HepG2 (cell line): ENCODE results near the gene CCDC17. TPM values are rescaled to one million over a fixed set of nuclear protein-coding genes. Genes with fewer than 3 reads are reported as not detected.

ENCODE experiments used
- CBFB ChIP-seq: sonication (generic); formaldehyde crosslinking; IDR thresholded peaks from 2 replicates; pipeline ENCODE4 v1.4.0; 2020; ENCODE audit warnings: missing genetic modification reagents
- KAT8 ChIP-seq: IDR thresholded peaks from 2 replicates; pipeline ENCODE4 v1.6.1; 2016; ENCODE audit warnings: missing genetic modification reagents, missing compliant biosample characterization
- KDM1A ChIP-seq: IDR thresholded peaks from 2 replicates; pipeline ENCODE4 v1.6.1; 2016; ENCODE audit warnings: missing compliant biosample characterization
- RAD51 ChIP-seq: fragments of 450-650 bp; IDR thresholded peaks from 2 replicates; pipeline ENCODE4 v1.6.1; 2016; ENCODE audit warnings: borderline replicate concordance
- RBFOX2 ChIP-seq: fragments of 200-400 bp; formaldehyde crosslinking; IDR thresholded peaks from 2 replicates; pipeline ENCODE4 v1.6.1; 2017; ENCODE audit warnings: low read depth, mild to moderate bottlenecking, low read length
- SALL2 ChIP-seq: sonication (generic); formaldehyde crosslinking; IDR thresholded peaks from 2 replicates; pipeline ENCODE4 v1.8.1; 2023; ENCODE audit warnings: mild to moderate bottlenecking, missing genetic modification reagents, inconsistent platforms
- SMAD1 ChIP-seq: sonication (generic); formaldehyde crosslinking; IDR thresholded peaks from 2 replicates; pipeline ENCODE4 v1.4.0; 2020; ENCODE audit warnings: missing genetic modification reagents, low read depth, mild to moderate bottlenecking, borderline replicate concordance
- SYNCRIP ChIP-seq: fragments of 200-400 bp; formaldehyde crosslinking; IDR thresholded peaks from 2 replicates; pipeline ENCODE4 v1.6.1; 2018; ENCODE audit warnings: mild to moderate bottlenecking, low read depth, low read length; ENCODE audit not compliant: insufficient read depth
- ZBTB38 ChIP-seq: sonication (generic); formaldehyde crosslinking; IDR thresholded peaks from 2 replicates; pipeline ENCODE4 v1.5.1; 2020; ENCODE audit warnings: mild to moderate bottlenecking, missing genetic modification reagents
- ZNF256 ChIP-seq: sonication (generic); formaldehyde crosslinking; conservative IDR thresholded peaks from 2 replicates; pipeline ENCODE4 v1.4.0; 2020; ENCODE audit warnings: missing genetic modification reagents
- ZNF530 ChIP-seq: sonication (generic); formaldehyde crosslinking; IDR thresholded peaks from 2 replicates; pipeline ENCODE4 v1.5.0; 2020; ENCODE audit warnings: low read depth, mild to moderate bottlenecking, missing genetic modification reagents
- ZNF543 ChIP-seq: sonication (generic); formaldehyde crosslinking; IDR thresholded peaks from 2 replicates; pipeline ENCODE4 v1.4.0; 2020; ENCODE audit warnings: mild to moderate bottlenecking, missing genetic modification reagents
- ZSCAN25 ChIP-seq: sonication (generic); formaldehyde crosslinking; IDR thresholded peaks from 2 replicates; pipeline ENCODE4 v1.8.0; 2022; ENCODE audit warnings: mild to moderate bottlenecking, missing genetic modification reagents
- polyA plus RNA-seq, 8 experiments: library from polyadenylated mRNA; depleted of rRNA in 3 of 8; stranded (reverse) in 7 of 8; unstranded in 1 of 8; fragments of >200 nt; fragmentation: Illumina TruSeq in 4 of 8; extraction: Trizol in 4 of 8; gene quantifications; 2 replicates each; pipeline versions ENCODE4 v1.2.1 to v1.2.3, GENCODE V29; 2011 to 2016; ENCODE audit warnings: low read depth in 4 of 8, missing spikeins in 1 of 8, mixed read lengths in 1 of 8; ENCODE audit not compliant: insufficient read depth in 1 of 8
- total RNA-seq, 5 experiments: library from RNA; depleted of rRNA; stranded (reverse); fragments of >200 nt; fragmentation: Illumina TruSeq; extraction: Trizol; gene quantifications; 2 replicates each; pipeline ENCODE4 v1.2.3, GENCODE V29; 2016; ENCODE audit warnings: low read depth in 1 of 5
- TF ChIP-seq, protein P1 (sequence below): IDR thresholded peaks from 2 replicates; pipeline ENCODE4 v1.6.1; 2016; ENCODE audit warnings: missing genetic modification reagents, missing compliant biosample characterization
- TF ChIP-seq, protein P2 (sequence below): sonication (generic); formaldehyde crosslinking; IDR thresholded peaks from 2 replicates; pipeline ENCODE4 v1.9.0; 2021; ENCODE audit warnings: missing genetic modification reagents, mild to moderate bottlenecking, borderline replicate concordance
- TF ChIP-seq, protein P3 (sequence below): IDR thresholded peaks from 2 replicates; pipeline ENCODE4 v1.6.1; 2016; ENCODE audit warnings: missing compliant biosample characterization, missing genetic modification reagents, borderline replicate concordance
- TF ChIP-seq, protein P4 (sequence below): sonication (generic); formaldehyde crosslinking; IDR thresholded peaks from 2 replicates; pipeline ENCODE4 v1.9.0; 2022; ENCODE audit warnings: low read depth, missing genetic modification reagents
- TF ChIP-seq, protein P5 (sequence below): sonication (generic); formaldehyde crosslinking; IDR thresholded peaks from 2 replicates; pipeline ENCODE4 v1.4.0; 2020; ENCODE audit warnings: missing genetic modification reagents
- TF ChIP-seq, protein P6 (sequence below): sonication (generic); formaldehyde crosslinking; IDR thresholded peaks from 2 replicates; pipeline ENCODE4 v1.4.0; 2020; ENCODE audit warnings: missing genetic modification reagents, borderline replicate concordance

CCDC17 gene
- total and polyA plus RNA-seq, 2 of the 13 experiments (the other 11 are each of a cell fraction or from before 2014, with no cell fraction given) = 1.5 to 3.3 TPM

DNA sequence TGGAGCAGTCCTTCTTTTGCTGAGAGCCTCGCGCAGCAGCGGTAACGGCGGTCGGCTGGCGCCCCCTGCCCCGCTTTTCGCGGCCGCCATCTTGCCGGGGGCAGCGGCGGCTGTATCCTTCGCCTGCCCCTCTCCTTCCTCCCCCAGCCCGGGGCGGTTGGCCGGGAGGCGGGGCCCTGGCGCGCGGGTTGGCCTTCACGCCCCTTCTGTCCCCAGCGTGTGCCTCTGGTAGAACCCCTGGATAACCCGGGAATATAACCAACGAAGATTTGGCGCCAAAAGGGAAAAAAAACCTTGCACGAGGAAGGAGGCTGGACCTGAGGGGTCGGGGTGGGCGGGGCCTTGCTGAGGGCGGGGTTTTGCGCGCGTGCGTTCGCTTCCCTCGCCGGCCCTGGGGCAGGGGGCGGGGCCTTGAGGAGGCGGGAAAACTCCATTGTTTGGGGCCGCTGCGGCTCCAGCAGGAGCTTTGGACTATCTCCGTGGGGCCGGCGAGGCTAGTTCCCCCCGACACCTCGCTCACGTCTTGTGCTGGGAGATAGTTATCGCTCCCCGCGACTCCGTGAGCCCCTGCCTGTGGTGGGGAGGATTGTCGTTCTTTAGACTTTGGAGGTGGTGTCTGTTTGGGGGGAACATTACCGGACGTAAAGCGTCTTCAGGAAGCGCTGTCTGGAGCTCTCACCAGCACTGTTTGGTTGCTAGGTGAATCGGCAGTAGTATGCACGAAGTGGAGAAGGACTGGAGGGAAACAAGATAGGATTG lies 39.3 kb downstream of the CCDC17 start (continued):
- TF ChIP-seq, protein P1, sequence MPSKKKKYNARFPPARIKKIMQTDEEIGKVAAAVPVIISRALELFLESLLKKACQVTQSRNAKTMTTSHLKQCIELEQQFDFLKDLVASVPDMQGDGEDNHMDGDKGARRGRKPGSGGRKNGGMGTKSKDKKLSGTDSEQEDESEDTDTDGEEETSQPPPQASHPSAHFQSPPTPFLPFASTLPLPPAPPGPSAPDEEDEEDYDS (CRISPR knock-in tag) = no peak
- TF ChIP-seq CBFB (CRISPR knock-in tag) = no peak
- TF ChIP-seq ZBTB38 (CRISPR knock-in tag) = no peak
- TF ChIP-seq RAD51 = no peak
- TF ChIP-seq, protein P2, sequence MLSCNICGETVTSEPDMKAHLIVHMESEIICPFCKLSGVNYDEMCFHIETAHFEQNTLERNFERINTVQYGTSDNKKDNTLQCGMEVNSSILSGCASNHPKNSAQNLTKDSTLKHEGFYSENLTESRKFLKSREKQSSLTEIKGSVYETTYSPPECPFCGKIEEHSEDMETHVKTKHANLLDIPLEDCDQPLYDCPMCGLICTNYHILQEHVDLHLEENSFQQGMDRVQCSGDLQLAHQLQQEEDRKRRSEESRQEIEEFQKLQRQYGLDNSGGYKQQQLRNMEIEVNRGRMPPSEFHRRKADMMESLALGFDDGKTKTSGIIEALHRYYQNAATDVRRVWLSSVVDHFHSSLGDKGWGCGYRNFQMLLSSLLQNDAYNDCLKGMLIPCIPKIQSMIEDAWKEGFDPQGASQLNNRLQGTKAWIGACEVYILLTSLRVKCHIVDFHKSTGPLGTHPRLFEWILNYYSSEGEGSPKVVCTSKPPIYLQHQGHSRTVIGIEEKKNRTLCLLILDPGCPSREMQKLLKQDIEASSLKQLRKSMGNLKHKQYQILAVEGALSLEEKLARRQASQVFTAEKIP = no peak
- TF ChIP-seq SALL2 (CRISPR knock-in tag) = peak; percentile 46; the same call in 1 of the 2 replicates
- TF ChIP-seq, protein P3, sequence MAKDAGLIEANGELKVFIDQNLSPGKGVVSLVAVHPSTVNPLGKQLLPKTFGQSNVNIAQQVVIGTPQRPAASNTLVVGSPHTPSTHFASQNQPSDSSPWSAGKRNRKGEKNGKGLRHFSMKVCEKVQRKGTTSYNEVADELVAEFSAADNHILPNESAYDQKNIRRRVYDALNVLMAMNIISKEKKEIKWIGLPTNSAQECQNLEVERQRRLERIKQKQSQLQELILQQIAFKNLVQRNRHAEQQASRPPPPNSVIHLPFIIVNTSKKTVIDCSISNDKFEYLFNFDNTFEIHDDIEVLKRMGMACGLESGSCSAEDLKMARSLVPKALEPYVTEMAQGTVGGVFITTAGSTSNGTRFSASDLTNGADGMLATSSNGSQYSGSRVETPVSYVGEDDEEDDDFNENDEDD (CRISPR knock-in tag) = peak; percentile 93
- TF ChIP-seq ZSCAN25 (CRISPR knock-in tag) = no peak
- TF ChIP-seq ZNF530 = no peak
- TF ChIP-seq, protein P4, sequence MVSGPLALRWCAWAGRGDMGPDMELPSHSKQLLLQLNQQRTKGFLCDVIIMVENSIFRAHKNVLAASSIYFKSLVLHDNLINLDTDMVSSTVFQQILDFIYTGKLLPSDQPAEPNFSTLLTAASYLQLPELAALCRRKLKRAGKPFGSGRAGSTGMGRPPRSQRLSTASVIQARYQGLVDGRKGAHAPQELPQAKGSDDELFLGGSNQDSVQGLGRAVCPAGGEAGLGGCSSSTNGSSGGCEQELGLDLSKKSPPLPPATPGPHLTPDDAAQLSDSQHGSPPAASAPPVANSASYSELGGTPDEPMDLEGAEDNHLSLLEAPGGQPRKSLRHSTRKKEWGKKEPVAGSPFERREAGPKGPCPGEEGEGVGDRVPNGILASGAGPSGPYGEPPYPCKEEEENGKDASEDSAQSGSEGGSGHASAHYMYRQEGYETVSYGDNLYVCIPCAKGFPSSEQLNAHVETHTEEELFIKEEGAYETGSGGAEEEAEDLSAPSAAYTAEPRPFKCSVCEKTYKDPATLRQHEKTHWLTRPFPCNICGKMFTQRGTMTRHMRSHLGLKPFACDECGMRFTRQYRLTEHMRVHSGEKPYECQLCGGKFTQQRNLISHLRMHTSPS (CRISPR knock-in tag) = 0 out of 2 replicates have a peak, but pooled peaks have one; percentile 29
- TF ChIP-seq ZNF543 (CRISPR knock-in tag) = no peak; the same call in 1 of the 2 replicates
- TF ChIP-seq SMAD1 (CRISPR knock-in tag) = no peak
- no peak for TF ChIP-seq KDM1A
- TF ChIP-seq SYNCRIP = no peak
- no peak for TF ChIP-seq ZNF256 (CRISPR knock-in tag)
- peak; percentile 76 for TF ChIP-seq RBFOX2
- TF ChIP-seq, protein P5, sequence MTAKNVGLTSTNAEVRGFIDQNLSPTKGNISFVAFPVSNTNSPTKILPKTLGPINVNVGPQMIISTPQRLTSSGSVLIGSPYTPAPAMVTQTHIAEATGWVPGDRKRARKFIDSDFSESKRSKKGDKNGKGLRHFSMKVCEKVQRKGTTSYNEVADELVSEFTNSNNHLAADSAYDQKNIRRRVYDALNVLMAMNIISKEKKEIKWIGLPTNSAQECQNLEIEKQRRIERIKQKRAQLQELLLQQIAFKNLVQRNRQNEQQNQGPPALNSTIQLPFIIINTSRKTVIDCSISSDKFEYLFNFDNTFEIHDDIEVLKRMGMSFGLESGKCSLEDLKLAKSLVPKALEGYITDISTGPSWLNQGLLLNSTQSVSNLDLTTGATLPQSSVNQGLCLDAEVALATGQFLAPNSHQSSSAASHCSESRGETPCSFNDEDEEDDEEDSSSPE = peak; percentile 95
- no peak; the same call in 1 of the 2 replicates for TF ChIP-seq KAT8
- TF ChIP-seq, protein P6, sequence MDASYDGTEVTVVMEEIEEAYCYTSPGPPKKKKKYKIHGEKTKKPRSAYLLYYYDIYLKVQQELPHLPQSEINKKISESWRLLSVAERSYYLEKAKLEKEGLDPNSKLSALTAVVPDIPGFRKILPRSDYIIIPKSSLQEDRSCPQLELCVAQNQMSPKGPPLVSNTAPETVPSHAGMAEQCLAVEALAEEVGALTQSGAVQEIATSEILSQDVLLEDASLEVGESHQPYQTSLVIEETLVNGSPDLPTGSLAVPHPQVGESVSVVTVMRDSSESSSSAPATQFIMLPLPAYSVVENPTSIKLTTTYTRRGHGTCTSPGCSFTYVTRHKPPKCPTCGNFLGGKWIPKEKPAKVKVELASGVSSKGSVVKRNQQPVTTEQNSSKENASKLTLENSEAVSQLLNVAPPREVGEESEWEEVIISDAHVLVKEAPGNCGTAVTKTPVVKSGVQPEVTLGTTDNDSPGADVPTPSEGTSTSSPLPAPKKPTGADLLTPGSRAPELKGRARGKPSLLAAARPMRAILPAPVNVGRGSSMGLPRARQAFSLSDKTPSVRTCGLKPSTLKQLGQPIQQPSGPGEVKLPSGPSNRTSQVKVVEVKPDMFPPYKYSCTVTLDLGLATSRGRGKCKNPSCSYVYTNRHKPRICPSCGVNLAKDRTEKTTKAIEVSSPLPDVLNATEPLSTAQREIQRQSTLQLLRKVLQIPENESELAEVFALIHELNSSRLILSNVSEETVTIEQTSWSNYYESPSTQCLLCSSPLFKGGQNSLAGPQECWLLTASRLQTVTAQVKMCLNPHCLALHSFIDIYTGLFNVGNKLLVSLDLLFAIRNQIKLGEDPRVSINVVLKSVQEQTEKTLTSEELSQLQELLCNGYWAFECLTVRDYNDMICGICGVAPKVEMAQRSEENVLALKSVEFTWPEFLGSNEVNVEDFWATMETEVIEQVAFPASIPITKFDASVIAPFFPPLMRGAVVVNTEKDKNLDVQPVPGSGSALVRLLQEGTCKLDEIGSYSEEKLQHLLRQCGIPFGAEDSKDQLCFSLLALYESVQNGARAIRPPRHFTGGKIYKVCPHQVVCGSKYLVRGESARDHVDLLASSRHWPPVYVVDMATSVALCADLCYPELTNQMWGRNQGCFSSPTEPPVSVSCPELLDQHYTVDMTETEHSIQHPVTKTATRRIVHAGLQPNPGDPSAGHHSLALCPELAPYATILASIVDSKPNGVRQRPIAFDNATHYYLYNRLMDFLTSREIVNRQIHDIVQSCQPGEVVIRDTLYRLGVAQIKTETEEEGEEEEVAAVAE (CRISPR knock-in tag) = no peak
